Left kidney (tissue), 2 donors: Measurements from ENCODE around the gene CAMTA1. TPM values are rescaled to one million over a fixed set of nuclear protein-coding genes. Genes with fewer than 3 reads are reported as not detected.

Source experiments
- DNase-seq: peaks from one replicate; pipeline ENCODE4 v3.0.0-alpha.2; 2013
- polyA plus RNA-seq: library from polyadenylated mRNA; unstranded; fragments of 120-200 nt; gene quantifications from one replicate; pipeline ENCODE4 v1.2.1, GENCODE V29; 2013; ENCODE audit not compliant: insufficient read length

Gene CAMTA1
- polyA plus RNA-seq, 1 donor: 88.8 TPM

GRCh38 chr1:7196036-7196911 lies 411.0 kb downstream of the CAMTA1 start:
- DNase-seq: no peak

- DNase-seq: no peak
These were observed 413.4 kb downstream of the CAMTA1 start for GRCh38 chr1:7198664-7199063.

- DNase-seq: no peak
These were observed 414.0 kb downstream of the CAMTA1 start for GRCh38 chr1:7199077-7199779.

GRCh38 chr1:7207875-7208646 lies 422.8 kb downstream of the CAMTA1 start:
- DNase-seq: peak; percentile 62

GRCh38 chr1:7208647-7209180 lies 423.5 kb downstream of the CAMTA1 start:
- no peak for DNase-seq

GRCh38 chr1:7209336-7209735 lies 424.1 kb downstream of the CAMTA1 start:
- no peak for DNase-seq

- DNase-seq: peak; percentile 33
These were observed 433.1 kb downstream of the CAMTA1 start for GRCh38 chr1:7218210-7218832.

GRCh38 chr1:7219031-7219430 lies 433.8 kb downstream of the CAMTA1 start:
- DNase-seq: no peak

DNA sequence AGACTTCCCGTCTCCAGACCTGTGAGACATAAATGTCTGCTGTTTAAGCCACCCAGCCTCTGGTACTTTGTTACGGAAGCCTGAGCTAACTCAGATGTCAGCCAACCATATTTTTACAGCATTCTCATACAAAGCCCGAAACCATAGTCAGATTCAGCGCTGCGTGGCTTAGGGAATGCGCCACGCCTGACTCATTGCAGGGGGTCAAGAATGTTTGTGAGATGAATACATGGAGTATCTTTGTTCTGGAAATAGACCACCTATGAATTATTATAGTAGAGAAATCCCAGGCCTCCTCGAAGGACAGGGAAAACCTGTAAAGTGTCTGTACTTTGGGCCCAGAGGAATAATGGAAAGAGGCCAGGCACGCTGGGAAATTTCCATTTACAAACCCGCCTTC lies 434.8 kb downstream of the CAMTA1 start:
- no peak for DNase-seq

- no peak for DNase-seq
These were observed 435.5 kb downstream of the CAMTA1 start for GRCh38 chr1:7220712-7221252.

GRCh38 chr1:7221826-7222694 lies 436.8 kb downstream of the CAMTA1 start:
- DNase-seq: no peak

- no peak for DNase-seq
These were observed 437.4 kb downstream of the CAMTA1 start for GRCh38 chr1:7222695-7223015.

GRCh38 chr1:7223334-7224080 lies 438.3 kb downstream of the CAMTA1 start:
- DNase-seq: no peak

- DNase-seq: no peak
These were observed 438.9 kb downstream of the CAMTA1 start for GRCh38 chr1:7224081-7224534.

GRCh38 chr1:7224644-7225043 lies 439.4 kb downstream of the CAMTA1 start:
- DNase-seq: no peak

- no peak for DNase-seq
These were observed 440.7 kb downstream of the CAMTA1 start for GRCh38 chr1:7225711-7226505.

DNA sequence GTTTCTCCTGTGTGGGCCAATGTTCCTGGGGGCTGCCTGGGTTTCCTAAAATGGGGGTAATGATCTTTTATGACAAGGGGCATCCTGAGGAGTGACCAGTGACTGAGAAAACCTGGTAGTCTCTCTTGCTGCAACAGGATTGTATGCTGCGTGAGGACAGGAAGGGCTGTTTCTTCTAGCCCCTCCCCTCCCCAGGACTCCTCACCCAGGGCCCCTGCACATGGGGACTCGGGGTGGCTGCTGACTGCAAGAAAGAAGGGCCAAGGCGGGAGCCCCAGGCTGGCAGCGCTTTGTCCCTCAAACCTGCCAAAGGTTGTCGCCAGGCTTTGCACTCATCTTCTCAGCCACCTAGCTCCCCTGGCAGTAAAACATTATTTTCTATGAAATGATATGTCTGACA lies 442.4 kb downstream of the CAMTA1 start:
- DNase-seq: no peak

- no peak for DNase-seq
These were observed 443.2 kb downstream of the CAMTA1 start for GRCh38 chr1:7228252-7228961.
